ENCODE results near the gene PIP5K1C. TPM values are rescaled to one million over a fixed set of nuclear protein-coding genes. Genes with fewer than 3 reads are reported as not detected.

Gene PIP5K1C
- total RNA-seq, 1 experiment from 2014 or later, result 20.0 TPM

GRCh38 chr19:3623716-3624115 is 76.6 kb downstream of the PIP5K1C start:
- Histone ChIP-seq H3K27ac (no peak overlapping the region), H3K79me2 (ENCODE audit: low read depth) (peaks cover 25% of the 10 kb centered on the region), H3K4me1 (replicated peaks; ENCODE audit: insufficient read depth) (peaks cover 5% of the 10 kb centered on the region; the same call in 1 of the 2 replicates), H3F3A (ENCODE audit: insufficient read depth, low read depth) (no peaks in the 10 kb centered on the region), H3K4me3 (no peak overlapping the region), H4K20me1 (ENCODE audit: insufficient read depth) (0 out of 2 replicates have a peak, but pooled peaks cover 8% of the 10 kb centered on the region), H3K36me3 (ENCODE audit: low read depth) (no peaks in the 10 kb centered on the region), H3K4me2 (no peak overlapping the region), H3K27me3 (ENCODE audit: insufficient read depth, low read depth) (no peaks in the 10 kb centered on the region), H3K9me2 (ENCODE audit: insufficient read depth) (no peaks in the 10 kb centered on the region), H2AFZ (no peak overlapping the region), H3K9me3 (ENCODE audit: insufficient read depth, low read depth) (no peaks in the 10 kb centered on the region)
- no peak for TF ChIP-seq EZH2 (IDR thresholded peaks at IDR 0.05; ENCODE audit: low read depth)
- TF ChIP-seq, protein P1, sequence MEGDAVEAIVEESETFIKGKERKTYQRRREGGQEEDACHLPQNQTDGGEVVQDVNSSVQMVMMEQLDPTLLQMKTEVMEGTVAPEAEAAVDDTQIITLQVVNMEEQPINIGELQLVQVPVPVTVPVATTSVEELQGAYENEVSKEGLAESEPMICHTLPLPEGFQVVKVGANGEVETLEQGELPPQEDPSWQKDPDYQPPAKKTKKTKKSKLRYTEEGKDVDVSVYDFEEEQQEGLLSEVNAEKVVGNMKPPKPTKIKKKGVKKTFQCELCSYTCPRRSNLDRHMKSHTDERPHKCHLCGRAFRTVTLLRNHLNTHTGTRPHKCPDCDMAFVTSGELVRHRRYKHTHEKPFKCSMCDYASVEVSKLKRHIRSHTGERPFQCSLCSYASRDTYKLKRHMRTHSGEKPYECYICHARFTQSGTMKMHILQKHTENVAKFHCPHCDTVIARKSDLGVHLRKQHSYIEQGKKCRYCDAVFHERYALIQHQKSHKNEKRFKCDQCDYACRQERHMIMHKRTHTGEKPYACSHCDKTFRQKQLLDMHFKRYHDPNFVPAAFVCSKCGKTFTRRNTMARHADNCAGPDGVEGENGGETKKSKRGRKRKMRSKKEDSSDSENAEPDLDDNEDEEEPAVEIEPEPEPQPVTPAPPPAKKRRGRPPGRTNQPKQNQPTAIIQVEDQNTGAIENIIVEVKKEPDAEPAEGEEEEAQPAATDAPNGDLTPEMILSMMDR (conservative IDR thresholded peaks at IDR 0.05), result no peak
- ChIA-PET CTCF (no interaction called here), POLR2A (ENCODE audit: unreplicated experiment) (no interaction called here)
- DNase-seq, result no peak
- intact Hi-C loops (cut with micrococcal nuclease; ENCODE audit: unreplicated experiment), result no loop called here
- no TSS peak for BruUV-seq (replicated peaks)

DNA sequence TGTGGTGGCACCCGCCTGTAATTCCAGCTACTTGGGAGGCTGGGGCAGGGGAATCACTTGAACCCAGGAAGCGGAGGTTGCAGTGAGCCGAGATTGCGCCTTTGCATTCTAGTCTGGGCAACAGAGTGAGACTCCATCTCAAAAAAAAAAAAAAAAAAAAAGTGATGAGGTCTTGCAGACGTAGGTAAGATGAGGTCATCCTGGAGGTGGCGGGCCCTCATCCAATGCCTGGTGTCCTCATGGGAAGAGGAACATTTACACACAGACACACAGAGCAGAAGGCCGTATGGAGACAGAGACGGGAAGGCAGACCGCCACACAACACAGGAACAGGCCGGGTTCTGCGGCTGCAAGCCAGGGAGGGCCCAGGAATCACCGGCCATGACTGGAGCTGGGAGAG is 78.0 kb downstream of the PIP5K1C start:
- POLR2A ChIA-PET (ENCODE audit: unreplicated experiment), result no interaction called here
- no peak overlapping the region for H3K4me3 ChIP-seq

GRCh38 chr19:3621689-3622088 is 78.6 kb downstream of the PIP5K1C start:
- no peaks in the 10 kb centered on the region for H3F3A ChIP-seq (ENCODE audit: insufficient read depth, low read depth)
- no peaks in the 10 kb centered on the region for H3K9me2 ChIP-seq (ENCODE audit: insufficient read depth)
- 0 out of 2 replicates have a peak, but pooled peaks cover 8% of the 10 kb centered on the region for H4K20me1 ChIP-seq (ENCODE audit: insufficient read depth)
- no peaks in the 10 kb centered on the region for H3K36me3 ChIP-seq (ENCODE audit: low read depth)
- TF ChIP-seq EZH2 (IDR thresholded peaks at IDR 0.05; ENCODE audit: low read depth), result no peak
- TF ChIP-seq, protein P1 (conservative IDR thresholded peaks at IDR 0.05), result no peak
- no peak for DNase-seq
- no peaks in the 10 kb centered on the region for H3K9me3 ChIP-seq (ENCODE audit: insufficient read depth, low read depth)
- H3K4me3 ChIP-seq, result no peak overlapping the region
- ChIA-PET POLR2A (ENCODE audit: unreplicated experiment) (interaction anchor here (0.5 kb wide), 1 partner anchor 121 kb away, joined by 3 read pairs; the partner anchor contains the start of gene DOHH), CTCF (no interaction called here)
- intact Hi-C loops (cut with micrococcal nuclease; ENCODE audit: unreplicated experiment), result no loop called here
- H3K4me1 ChIP-seq (replicated peaks; ENCODE audit: insufficient read depth), result peaks cover 5% of the 10 kb centered on the region; the same call in 1 of the 2 replicates
- H2AFZ ChIP-seq, result no peak overlapping the region
- H3K4me2 ChIP-seq, result no peak overlapping the region
- no peak overlapping the region for H3K27ac ChIP-seq
- H3K79me2 ChIP-seq (ENCODE audit: low read depth), result peaks cover 25% of the 10 kb centered on the region
- no TSS peak for BruUV-seq (replicated peaks)
- H3K27me3 ChIP-seq (ENCODE audit: insufficient read depth, low read depth), result no peaks in the 10 kb centered on the region

More for the DNA sequence above, 78.0 kb downstream of the PIP5K1C start:
- no TSS peak for BruUV-seq (replicated peaks)
- Histone ChIP-seq H3K36me3 (ENCODE audit: low read depth) (no peaks in the 10 kb centered on the region), H3F3A (ENCODE audit: insufficient read depth, low read depth) (no peaks in the 10 kb centered on the region), H3K4me1 (replicated peaks; ENCODE audit: insufficient read depth) (peaks cover 5% of the 10 kb centered on the region; the same call in 1 of the 2 replicates), H4K20me1 (ENCODE audit: insufficient read depth) (0 out of 2 replicates have a peak, but pooled peaks cover 8% of the 10 kb centered on the region), H2AFZ (no peak overlapping the region), H3K4me2 (no peak overlapping the region), H3K9me3 (ENCODE audit: insufficient read depth, low read depth) (no peaks in the 10 kb centered on the region), H3K9me2 (ENCODE audit: insufficient read depth) (no peaks in the 10 kb centered on the region), H3K27me3 (ENCODE audit: insufficient read depth, low read depth) (no peaks in the 10 kb centered on the region), H3K79me2 (ENCODE audit: low read depth) (peaks cover 25% of the 10 kb centered on the region), H3K27ac (no peak overlapping the region)
- CTCF ChIA-PET, result no interaction called here
- DNase-seq, result no peak
- intact Hi-C loops (cut with micrococcal nuclease; ENCODE audit: unreplicated experiment), result no loop called here
- TF ChIP-seq EZH2 (IDR thresholded peaks at IDR 0.05; ENCODE audit: low read depth), result no peak
- TF ChIP-seq, protein P1 (conservative IDR thresholded peaks at IDR 0.05), result no peak
